OCI-LY1 (cell line): Measurements from ENCODE around the gene HOTAIR.

Source experiments
- EZH2 ChIP-seq: fragments of 200-600 bp; sonication (generic), shearing (Covaris generic); IDR thresholded peaks from 2 replicates; pipeline ENCODE4 v1.8.0; 2017; ENCODE audit warnings: borderline replicate concordance, mixed run types, mild to moderate bottlenecking, antibody characterized with exemption, low read length, moderate library complexity, mixed read lengths
- TF ChIP-seq, protein P1 (sequence below): fragments of 200-600 bp; sonication (generic), shearing (Covaris generic); IDR thresholded peaks from 2 replicates; pipeline ENCODE4 v1.5.1; 2017; ENCODE audit warnings: mild to moderate bottlenecking, antibody characterized with exemption, low read length, moderate library complexity, mixed read lengths

DNA sequence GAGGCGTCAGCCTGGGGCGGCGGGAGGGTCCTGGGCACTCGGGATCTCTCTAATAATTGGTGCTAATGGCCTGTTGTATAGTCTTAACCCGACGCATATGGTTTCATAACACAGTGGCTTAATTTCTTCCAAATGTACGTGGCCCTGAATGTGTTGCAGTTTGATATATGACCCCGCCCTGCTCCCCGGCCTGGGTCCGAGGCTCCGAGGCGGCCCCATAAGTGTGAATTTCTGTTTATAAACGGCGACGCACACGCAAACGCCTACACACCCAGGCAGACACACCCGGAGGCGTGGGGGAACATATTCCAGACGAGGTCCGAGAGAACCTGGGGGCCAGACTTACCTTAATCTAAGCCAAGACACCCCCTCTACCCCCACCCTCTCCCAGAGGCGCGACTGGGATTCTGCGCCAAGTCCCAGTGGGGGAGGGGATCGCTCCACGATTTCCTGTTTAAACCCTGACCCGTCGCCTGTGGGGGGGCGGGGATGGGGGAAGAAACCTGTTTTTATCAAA lies 43.8 kb upstream of the HOTAIR start:
- TF ChIP-seq, protein P1, sequence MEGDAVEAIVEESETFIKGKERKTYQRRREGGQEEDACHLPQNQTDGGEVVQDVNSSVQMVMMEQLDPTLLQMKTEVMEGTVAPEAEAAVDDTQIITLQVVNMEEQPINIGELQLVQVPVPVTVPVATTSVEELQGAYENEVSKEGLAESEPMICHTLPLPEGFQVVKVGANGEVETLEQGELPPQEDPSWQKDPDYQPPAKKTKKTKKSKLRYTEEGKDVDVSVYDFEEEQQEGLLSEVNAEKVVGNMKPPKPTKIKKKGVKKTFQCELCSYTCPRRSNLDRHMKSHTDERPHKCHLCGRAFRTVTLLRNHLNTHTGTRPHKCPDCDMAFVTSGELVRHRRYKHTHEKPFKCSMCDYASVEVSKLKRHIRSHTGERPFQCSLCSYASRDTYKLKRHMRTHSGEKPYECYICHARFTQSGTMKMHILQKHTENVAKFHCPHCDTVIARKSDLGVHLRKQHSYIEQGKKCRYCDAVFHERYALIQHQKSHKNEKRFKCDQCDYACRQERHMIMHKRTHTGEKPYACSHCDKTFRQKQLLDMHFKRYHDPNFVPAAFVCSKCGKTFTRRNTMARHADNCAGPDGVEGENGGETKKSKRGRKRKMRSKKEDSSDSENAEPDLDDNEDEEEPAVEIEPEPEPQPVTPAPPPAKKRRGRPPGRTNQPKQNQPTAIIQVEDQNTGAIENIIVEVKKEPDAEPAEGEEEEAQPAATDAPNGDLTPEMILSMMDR, result no peak
- TF ChIP-seq EZH2, result no peak
